ENCODE results near the gene C3orf22. TPM values are rescaled to one million over a fixed set of nuclear protein-coding genes. Genes with fewer than 3 reads are reported as not detected.
"Not testable (repeated sequence)": the region's sequence is repeated elsewhere in the genome, so short reads cannot be mapped to it uniquely, and the experiment has no call there.

C3orf22 gene
- total RNA-seq, 1 experiment from 2014 or later = not detected

DNA sequence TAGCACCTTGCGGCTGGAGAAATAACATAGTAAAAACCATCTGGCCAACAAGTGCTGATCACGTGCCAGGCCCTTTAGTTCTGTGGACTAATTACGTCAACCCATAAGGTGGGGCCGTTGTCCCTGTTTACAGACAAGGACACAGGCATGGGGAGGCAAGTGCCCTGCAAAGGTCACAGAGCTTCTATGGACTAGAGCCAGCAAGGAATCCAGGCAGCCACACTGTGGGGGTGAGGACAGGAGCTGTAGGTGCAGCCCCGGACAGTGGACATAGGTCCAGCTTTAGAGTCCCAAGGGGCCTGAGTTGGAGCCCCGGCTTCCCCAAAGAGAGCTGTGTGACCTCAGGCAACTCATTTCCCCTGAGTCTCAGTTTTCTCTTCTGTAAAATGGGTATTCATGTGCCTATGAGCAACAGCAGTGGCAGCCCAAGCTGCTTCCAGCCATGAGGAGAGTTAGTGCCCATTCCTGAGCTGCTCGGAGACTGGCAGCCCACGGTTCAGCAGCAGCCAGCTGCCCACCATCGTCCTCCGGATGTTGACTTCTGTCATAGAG lies 20.9 kb downstream of the C3orf22 start:
- intact Hi-C loops (cut with micrococcal nuclease; ENCODE audit: unreplicated experiment) = no loop called here
- Mint-ChIP-seq H3K4me3 (ENCODE audit: low read depth, unreplicated experiment) (no peak overlapping the region), H3K27ac (ENCODE audit: unreplicated experiment) (no peak overlapping the region), H3K27me3 (ENCODE audit: unreplicated experiment) (peaks cover 78% of the 10 kb centered on the region), H3K36me3 (ENCODE audit: insufficient read depth, unreplicated experiment) (peaks cover 4% of the 10 kb centered on the region), H3K9me3 (ENCODE audit: low read depth, unreplicated experiment) (peaks cover 4% of the 10 kb centered on the region), H3K4me1 (ENCODE audit: low read depth, unreplicated experiment) (peaks cover 17% of the 10 kb centered on the region)
- no peak for DNase-seq
- TF ChIP-seq CTCF (IDR thresholded peaks at IDR 0.05; ENCODE audit: unreplicated experiment) = no peak
- CTCF ChIA-PET = interaction anchor here (0.7 to 1.4 kb wide), 4 partner anchors 9 to 62 kb away, joined by 3 read pairs; no protein-coding TSS in a partner anchor
- BruUV-seq (replicated peaks) = no TSS peak

- intact Hi-C loops (cut with micrococcal nuclease; ENCODE audit: unreplicated experiment) = no loop called here
- no peak for DNase-seq
- BruUV-seq (replicated peaks) = no TSS peak
- peaks cover 4% of the 10 kb centered on the region for H3K9me3 Mint-ChIP-seq (ENCODE audit: low read depth, unreplicated experiment)
- CTCF ChIA-PET = interaction anchor here (0.6 to 0.8 kb wide), 3 partner anchors 13 to 211 kb away, joined by 3 read pairs; no protein-coding TSS in a partner anchor
- H3K4me3 Mint-ChIP-seq (ENCODE audit: low read depth, unreplicated experiment) = no peak overlapping the region
- no peak for TF ChIP-seq CTCF (IDR thresholded peaks at IDR 0.05; ENCODE audit: unreplicated experiment)
- peaks cover 4% of the 10 kb centered on the region for H3K36me3 Mint-ChIP-seq (ENCODE audit: insufficient read depth, unreplicated experiment)
- peaks cover 84% of the 10 kb centered on the region for H3K27me3 Mint-ChIP-seq (ENCODE audit: unreplicated experiment)
- H3K4me1 Mint-ChIP-seq (ENCODE audit: low read depth, unreplicated experiment) = peaks cover 17% of the 10 kb centered on the region
- H3K27ac Mint-ChIP-seq (ENCODE audit: unreplicated experiment) = no peak overlapping the region
Observed at GRCh38 chr3:126537116-126537729, 21.5 kb downstream of the C3orf22 start.

DNA sequence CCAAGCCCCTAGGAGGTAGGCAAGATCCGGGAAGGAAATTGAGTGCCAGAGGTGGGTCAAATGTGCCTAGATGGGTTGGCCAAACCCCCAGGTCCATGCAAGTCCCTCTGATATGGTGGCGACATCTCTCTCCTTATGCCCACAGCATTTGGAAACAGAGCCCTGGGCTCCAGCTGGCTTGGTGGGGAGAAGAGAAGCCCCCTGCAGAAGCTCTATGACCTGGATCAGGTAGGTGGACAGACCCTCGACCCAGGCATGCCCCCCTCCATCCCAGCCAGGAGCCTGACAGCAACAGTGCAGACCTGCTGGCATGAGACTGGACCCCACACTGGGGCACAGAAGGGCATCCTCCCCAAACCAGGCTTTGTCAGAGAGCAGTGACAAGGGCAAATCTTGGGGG lies 22.6 kb downstream of the C3orf22 start:
- TF ChIP-seq CTCF (IDR thresholded peaks at IDR 0.05; ENCODE audit: unreplicated experiment) = no peak
- Mint-ChIP-seq H3K27me3 (ENCODE audit: unreplicated experiment) (peaks cover 93% of the 10 kb centered on the region), H3K4me1 (ENCODE audit: low read depth, unreplicated experiment) (peaks cover 15% of the 10 kb centered on the region), H3K9me3 (ENCODE audit: low read depth, unreplicated experiment) (peaks cover 4% of the 10 kb centered on the region), H3K27ac (ENCODE audit: unreplicated experiment) (no peak overlapping the region), H3K4me3 (ENCODE audit: low read depth, unreplicated experiment) (no peak overlapping the region), H3K36me3 (ENCODE audit: insufficient read depth, unreplicated experiment) (peaks cover 4% of the 10 kb centered on the region)
- no peak for DNase-seq
- intact Hi-C loops (cut with micrococcal nuclease; ENCODE audit: unreplicated experiment) = no loop called here
- CTCF ChIA-PET = no interaction called here
- no TSS peak for BruUV-seq (replicated peaks)

GRCh38 chr3:126535636-126536035 lies 23.1 kb downstream of the C3orf22 start:
- peaks cover 10% of the 10 kb centered on the region for H3K4me1 Mint-ChIP-seq (ENCODE audit: low read depth, unreplicated experiment)
- peaks cover 89% of the 10 kb centered on the region for H3K27me3 Mint-ChIP-seq (ENCODE audit: unreplicated experiment)
- no peak for TF ChIP-seq CTCF (IDR thresholded peaks at IDR 0.05; ENCODE audit: unreplicated experiment)
- intact Hi-C loops (cut with micrococcal nuclease; ENCODE audit: unreplicated experiment) = no loop called here
- H3K4me3 Mint-ChIP-seq (ENCODE audit: low read depth, unreplicated experiment) = no peak overlapping the region
- BruUV-seq (replicated peaks) = no TSS peak
- H3K9me3 Mint-ChIP-seq (ENCODE audit: low read depth, unreplicated experiment) = peaks cover 4% of the 10 kb centered on the region
- no peak for DNase-seq
- H3K36me3 Mint-ChIP-seq (ENCODE audit: insufficient read depth, unreplicated experiment) = no peaks in the 10 kb centered on the region
- CTCF ChIA-PET = no interaction called here
- H3K27ac Mint-ChIP-seq (ENCODE audit: unreplicated experiment) = no peak overlapping the region

GRCh38 chr3:126534716-126535115 lies 24.0 kb downstream of the C3orf22 start:
- CTCF ChIA-PET; H3K27ac Mint-ChIP-seq (ENCODE audit: unreplicated experiment); intact Hi-C loops (cut with micrococcal nuclease; ENCODE audit: unreplicated experiment): not testable (repeated sequence)

More at GRCh38 chr3:126534716-126535115, 24.0 kb downstream of the C3orf22 start:
- H3K36me3 Mint-ChIP-seq (ENCODE audit: insufficient read depth, unreplicated experiment); H3K9me3 Mint-ChIP-seq (ENCODE audit: low read depth, unreplicated experiment); BruUV-seq (replicated peaks); H3K4me1 Mint-ChIP-seq (ENCODE audit: low read depth, unreplicated experiment); H3K4me3 Mint-ChIP-seq (ENCODE audit: low read depth, unreplicated experiment); DNase-seq: not testable (repeated sequence)
- peaks cover 79% of the 10 kb centered on the region for H3K27me3 Mint-ChIP-seq (ENCODE audit: unreplicated experiment)

All from Calu3 (cell line).